KOPT-K1 (cell line): Measurements from ENCODE around the gene PMP22.

Experiments used
- H3K27ac ChIP-seq: fragments of 200-600 bp; sonication (generic); 2 replicates; pipeline ENCODE4 v1.5.1; 2016; ENCODE audit warnings: antibody characterized with exemption, mild to moderate bottlenecking, low read depth, low read length; ENCODE audit not compliant: poor library complexity, severe bottlenecking
- H3K36me3 ChIP-seq: fragments of 200-600 bp; sonication (generic); 2 replicates; pipeline ENCODE4 v1.5.1; 2017; ENCODE audit warnings: antibody characterized with exemption, mild to moderate bottlenecking, low read length, moderate library complexity; ENCODE audit not compliant: insufficient read depth
- H3K9me3 ChIP-seq: fragments of 200-600 bp; sonication (generic); 2 replicates; pipeline ENCODE4 v1.5.1; 2017; ENCODE audit warnings: antibody characterized with exemption, low read length, mild to moderate bottlenecking; ENCODE audit not compliant: insufficient read depth, poor library complexity, severe bottlenecking

Gene PMP22

DNA sequence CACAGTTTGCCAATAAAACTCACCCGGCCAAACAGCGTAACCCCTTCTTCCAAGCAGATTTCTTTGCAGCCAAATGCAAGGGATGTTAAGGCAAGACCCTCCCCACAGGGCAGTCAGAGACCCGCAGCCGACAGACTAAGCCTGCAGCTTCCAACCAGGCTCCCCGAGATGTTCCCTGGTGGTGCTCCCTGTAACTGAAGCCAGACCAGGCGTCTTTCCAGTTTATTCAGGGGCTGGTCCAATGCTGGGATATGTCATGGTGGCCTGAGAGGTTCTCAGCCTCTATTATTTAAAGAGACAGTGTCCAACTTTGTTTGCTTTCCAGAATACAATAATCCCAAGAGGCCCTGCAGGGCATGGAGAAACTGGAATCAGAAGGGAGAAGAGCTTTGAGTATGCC is at the start of gene PMP22:
PMP22 (minus strand) TSS at position 196 of the 400 bp plus-strand sequence. CDS start 4,599 bp downstream, outside the sequence.
- no peaks in the 10 kb centered on the region for H3K36me3 ChIP-seq
- H3K27ac ChIP-seq, result no peak within 1 kb of the TSS
- no peaks in the 10 kb centered on the region for H3K9me3 ChIP-seq

DNA sequence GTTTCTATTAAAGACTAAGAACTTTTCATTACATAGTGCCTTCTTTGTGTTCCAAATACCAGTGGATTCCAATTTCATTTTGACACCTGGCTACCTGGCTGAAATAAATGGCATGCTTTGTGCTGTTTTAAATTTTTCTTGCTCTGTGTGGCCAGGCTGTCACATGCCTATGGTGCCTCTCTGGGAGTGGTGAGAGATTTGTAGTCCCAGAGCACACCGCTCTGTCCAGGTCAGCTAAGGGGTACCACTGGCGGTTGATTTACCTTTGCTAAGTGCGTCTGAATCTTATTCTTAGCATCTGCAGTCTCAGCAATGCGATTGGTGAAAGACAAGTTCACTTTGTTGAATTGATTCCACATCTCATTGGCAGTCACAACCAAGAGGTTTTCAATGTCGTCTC is 46.9 kb upstream of the PMP22 start:
- H3K9me3 ChIP-seq, result peaks cover 4% of the 10 kb centered on the region
- H3K36me3 ChIP-seq, result no peaks in the 10 kb centered on the region
- H3K27ac ChIP-seq, result no peak overlapping the region

DNA sequence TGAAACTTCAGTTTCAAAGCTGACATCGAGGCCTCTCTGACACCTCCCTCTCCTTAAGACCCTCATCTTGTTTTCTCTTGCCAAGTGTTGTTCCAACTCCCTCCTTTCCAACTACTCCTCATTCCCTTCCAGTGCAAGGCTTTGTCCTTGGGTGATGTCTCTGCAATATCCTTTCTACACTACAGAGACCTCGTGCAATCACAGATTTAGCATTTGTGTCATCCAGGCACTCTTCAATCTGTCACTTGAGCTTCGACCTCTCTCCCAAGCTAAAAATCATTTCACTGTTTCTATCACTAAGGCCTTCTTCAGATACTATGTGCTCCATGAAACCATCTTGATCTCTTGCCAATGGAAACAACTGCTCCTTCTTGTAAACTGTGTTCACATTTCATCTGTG is 44.7 kb upstream of the PMP22 start:
- Histone ChIP-seq H3K9me3 (peaks cover 4% of the 10 kb centered on the region), H3K27ac (no peak overlapping the region)

DNA sequence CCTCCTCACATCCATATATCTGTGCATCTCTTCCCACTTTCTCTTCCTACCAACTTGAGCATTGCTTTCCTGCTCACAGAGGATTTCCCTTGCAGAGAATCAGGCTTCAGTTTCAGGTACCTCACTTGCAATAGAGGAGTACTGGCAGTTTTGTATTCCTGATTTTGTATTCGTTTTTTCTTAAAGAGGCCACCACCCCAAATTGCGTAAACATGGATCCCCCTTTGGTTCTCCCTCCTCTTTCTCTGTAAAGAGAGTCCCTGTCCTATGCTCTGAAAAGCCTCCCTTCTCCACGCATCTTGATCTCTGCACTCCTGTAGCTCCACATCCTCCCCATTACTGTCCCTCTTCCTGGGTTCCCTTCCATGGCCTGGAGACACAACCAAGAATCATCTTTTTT is 44.1 kb upstream of the PMP22 start:
- Histone ChIP-seq H3K36me3 (no peaks in the 10 kb centered on the region), H3K27ac (no peak overlapping the region), H3K9me3 (peaks cover 2% of the 10 kb centered on the region)

More for the DNA sequence above, 44.7 kb upstream of the PMP22 start:
- H3K36me3 ChIP-seq, result no peaks in the 10 kb centered on the region

DNA sequence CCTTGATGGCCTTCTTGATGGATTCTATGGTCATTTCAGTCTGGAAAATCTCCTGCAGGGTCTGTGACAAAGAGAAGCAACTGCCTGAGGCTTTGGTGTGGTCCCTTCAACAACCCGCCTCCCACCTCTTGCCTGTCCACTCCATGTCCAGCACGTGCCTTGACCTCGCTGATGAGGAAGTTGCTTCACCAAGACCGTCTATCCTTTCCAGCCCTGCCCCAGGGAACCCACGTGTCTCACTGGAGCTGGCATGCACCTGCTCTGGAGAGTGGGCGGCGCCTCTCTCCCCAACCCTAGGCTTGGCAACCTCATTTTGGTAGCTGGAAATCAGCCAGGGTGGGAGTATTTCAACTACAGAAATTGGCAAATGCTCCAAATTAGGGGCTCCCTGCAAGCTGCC is 43.6 kb upstream of the PMP22 start:
- H3K27ac ChIP-seq, result no peak overlapping the region
- H3K9me3 ChIP-seq, result no peaks in the 10 kb centered on the region
- H3K36me3 ChIP-seq, result no peaks in the 10 kb centered on the region

DNA sequence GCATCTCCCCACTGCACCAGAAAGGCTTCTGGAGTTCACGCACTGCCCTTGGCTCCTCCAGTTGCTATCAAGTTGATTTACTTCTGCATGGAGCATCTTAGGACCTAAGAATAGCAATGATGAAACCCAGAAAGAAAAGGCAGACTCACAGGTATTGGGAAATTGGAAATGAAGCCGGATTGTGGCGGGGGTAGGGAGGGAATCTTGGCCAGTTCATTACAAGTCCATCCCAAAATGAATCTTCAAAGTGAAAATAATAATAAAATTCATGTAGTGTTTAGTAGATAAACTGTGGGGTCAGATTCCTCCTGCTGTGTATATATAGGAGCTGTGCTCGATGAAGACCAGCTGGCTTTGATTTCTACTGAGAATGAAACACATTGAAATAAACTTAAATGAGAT is 42.6 kb upstream of the PMP22 start:
- no peak overlapping the region for H3K27ac ChIP-seq
- no peaks in the 10 kb centered on the region for H3K36me3 ChIP-seq
- H3K9me3 ChIP-seq, result no peaks in the 10 kb centered on the region

DNA sequence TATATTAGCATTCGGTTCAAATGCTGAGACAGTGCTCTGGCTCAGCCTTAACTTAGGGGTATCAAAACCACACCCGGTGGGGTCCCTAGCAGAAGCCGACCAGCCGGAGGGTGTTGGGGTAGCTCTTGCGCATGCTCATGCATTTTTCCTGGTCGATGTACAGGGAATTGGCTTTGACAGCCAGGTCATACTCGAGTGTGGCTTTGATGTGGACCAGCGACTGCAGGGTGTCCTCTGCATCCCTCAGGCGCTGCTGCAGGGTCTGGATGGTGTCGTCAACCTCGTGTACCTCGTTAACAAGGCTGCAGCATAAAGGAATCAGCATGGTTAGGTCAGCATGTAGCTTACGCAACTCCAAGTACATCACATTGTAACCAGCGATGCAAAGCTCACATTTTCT is 38.7 kb upstream of the PMP22 start:
- H3K27ac ChIP-seq, result no peak overlapping the region
- H3K9me3 ChIP-seq, result no peaks in the 10 kb centered on the region
- no peaks in the 10 kb centered on the region for H3K36me3 ChIP-seq

DNA sequence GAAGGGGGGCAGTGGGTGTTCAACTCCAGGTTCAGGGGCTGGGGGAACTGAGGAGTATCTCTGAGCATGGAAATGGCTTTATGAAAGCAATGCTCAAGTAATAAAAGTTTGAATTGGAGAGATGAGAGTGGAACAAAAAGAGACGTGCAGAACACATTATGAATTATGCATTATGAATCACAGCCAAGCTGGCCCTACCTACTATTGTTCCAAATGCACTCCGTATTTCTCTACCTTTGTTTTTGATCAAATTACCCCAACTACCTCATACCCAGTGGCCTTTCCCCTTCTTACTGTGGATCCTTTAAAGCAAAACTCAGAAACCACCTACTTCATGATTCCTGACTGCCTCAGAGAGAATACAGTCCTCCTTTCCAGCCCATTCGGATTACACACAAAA is 38.1 kb upstream of the PMP22 start:
- H3K36me3 ChIP-seq, result no peaks in the 10 kb centered on the region
- no peak overlapping the region for H3K27ac ChIP-seq
- H3K9me3 ChIP-seq, result no peaks in the 10 kb centered on the region

DNA sequence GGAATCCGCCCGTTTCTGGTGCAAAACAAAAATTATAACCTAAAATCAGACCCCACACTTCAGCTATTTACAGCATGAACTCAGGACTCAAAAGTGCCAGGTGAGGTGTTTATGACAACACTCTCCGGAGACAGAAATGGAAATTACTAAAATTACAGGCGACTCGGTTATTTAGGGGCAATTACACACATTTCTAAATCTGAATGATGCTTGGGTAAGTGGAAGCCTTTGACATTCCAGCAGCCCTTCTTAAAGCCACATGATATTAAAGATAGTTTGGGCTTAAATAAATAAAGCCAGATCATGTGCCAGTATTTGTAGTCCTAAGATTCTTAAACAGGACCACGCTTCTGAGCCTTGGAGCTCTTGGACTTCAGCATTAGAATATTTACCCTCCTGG is 36.7 kb upstream of the PMP22 start:
- H3K9me3 ChIP-seq, result no peaks in the 10 kb centered on the region
- no peaks in the 10 kb centered on the region for H3K36me3 ChIP-seq
- no peak overlapping the region for H3K27ac ChIP-seq

DNA sequence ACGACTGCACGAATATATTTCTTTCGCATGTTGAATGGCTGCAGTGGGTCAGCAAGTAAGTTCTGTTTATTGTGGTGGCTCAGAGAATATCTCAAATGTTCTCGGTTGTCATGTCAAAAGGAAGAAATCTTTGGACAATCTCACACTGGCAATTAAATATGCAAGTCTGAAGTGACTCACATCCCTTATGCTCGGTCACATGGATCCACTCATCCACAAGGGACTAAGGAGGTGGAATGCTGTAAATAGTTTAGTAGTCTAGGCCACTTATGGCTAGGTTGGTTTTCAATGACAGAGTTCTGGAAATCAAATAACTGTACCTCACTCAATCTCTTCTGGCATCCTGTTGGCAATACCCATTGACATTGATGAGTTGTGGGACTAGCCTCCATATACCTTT is 33.0 kb upstream of the PMP22 start:
- Histone ChIP-seq H3K9me3 (no peaks in the 10 kb centered on the region), H3K36me3 (no peaks in the 10 kb centered on the region), H3K27ac (no peak overlapping the region)

DNA sequence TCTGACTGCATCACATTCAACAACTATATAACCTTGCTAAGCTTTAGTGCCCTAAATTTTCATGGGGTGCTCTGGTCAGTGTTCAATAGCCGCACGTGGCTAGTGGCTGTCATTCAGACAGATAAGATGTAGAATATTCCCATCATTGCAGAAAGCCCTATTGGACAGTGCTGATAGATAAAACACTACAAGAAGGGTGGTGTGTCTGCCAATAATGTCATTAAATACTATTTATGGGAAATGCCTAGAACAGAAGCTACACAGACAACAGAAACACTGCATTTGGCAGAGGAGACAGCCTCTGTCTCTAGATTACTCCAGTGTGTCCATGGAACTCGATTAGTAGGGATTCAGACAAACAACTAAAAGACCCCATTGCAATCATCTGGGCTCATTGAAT is 28.4 kb upstream of the PMP22 start:
- Histone ChIP-seq H3K9me3 (no peaks in the 10 kb centered on the region), H3K36me3 (no peaks in the 10 kb centered on the region), H3K27ac (no peak overlapping the region)

DNA sequence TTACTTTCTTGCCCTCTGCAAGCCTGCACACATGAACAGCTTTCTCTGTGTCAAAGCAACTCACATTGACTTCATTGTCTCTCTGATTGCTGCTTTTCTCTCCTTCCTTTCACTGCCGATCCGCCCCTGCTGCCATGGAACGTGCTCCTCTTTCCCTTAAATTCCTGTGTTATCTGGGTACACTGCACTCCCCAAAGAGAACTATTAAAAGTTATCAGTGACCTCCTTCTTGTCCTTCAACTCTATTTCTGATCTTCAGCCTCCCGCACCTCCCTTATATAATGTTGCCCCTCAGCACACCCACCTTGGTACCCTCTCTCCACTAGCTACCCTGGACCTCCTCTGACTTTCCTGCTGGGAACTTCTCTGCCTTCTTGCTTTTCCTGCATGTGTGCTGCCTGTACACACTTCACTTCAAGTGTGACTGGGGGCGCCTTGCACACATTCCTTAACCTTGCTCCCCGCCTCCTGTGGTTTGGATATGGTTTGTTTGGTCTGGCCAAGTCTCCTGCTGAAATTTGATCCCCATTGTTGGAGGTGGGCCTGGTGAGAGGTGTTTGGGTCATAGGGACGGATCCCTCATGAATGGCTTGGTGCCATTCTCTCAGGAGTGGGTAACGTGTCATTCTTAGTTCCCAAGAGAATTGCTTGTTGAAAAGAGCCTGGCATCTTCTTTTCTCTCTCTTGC is 26.7 kb upstream of the PMP22 start:
- H3K27ac ChIP-seq, result no peak overlapping the region
- no peaks in the 10 kb centered on the region for H3K36me3 ChIP-seq
- no peaks in the 10 kb centered on the region for H3K9me3 ChIP-seq

DNA sequence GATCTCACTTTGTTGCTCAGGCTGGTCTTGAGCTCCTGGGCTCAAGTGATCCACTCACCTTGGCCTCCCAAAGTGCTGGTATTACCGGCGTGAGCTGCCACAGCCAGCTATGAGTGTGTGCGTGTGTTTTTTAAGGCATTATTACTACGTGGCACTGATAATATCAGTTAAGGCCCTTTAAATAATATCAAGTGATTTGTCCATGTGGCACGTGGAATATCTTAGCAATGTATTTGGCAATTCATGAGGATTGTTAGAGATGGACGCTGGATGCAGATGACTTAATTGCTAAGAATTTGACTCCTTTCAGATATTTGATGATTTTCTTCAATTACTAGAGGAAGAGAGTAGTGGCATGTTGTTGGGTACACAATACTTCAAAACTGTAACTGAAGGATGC is 25.5 kb upstream of the PMP22 start:
- Histone ChIP-seq H3K27ac (no peak overlapping the region), H3K36me3 (no peaks in the 10 kb centered on the region), H3K9me3 (no peaks in the 10 kb centered on the region)

DNA sequence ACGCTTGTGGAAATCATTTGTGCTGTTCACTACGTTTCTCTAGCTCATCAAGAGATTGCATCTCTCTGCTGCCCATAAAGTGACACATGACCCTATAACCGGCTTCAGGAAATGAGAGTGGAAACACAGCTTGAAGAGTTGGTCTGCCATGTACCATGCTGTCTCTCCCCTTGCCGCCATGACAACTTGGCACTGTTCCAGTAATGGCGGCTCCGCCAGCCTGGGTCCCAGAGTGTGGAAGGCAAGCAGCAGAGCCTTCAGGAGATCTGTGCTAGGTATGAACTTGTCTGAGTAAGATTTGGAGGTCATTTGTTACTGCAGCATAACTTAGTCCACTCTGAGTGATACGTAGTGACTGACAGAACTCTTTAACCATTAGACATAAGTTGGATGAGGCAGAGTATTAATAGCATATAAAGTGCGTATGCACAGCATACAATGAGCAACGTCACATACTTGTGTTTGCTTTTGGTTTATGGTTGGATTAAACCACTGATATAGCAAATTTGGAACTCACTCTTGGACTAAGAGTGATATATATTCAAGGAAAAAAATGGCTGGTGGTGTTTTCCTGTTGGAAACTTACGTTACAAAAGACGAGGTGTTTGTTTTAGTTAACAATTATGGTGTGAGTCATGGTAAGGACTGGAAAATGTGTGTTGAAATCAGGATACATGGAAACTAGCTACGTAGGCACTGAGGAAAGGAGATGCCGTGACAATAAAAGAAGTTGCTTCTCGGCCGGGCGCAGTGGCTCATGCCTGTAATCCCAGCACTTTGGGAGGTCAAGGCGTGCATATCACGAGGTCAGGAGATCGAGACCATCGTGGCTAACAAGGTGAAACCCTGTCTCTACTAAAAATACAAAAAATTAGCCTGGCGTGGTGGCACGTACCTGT is 24.4 kb upstream of the PMP22 start:
- Histone ChIP-seq H3K36me3 (no peaks in the 10 kb centered on the region), H3K9me3 (no peaks in the 10 kb centered on the region), H3K27ac (no peak overlapping the region)

DNA sequence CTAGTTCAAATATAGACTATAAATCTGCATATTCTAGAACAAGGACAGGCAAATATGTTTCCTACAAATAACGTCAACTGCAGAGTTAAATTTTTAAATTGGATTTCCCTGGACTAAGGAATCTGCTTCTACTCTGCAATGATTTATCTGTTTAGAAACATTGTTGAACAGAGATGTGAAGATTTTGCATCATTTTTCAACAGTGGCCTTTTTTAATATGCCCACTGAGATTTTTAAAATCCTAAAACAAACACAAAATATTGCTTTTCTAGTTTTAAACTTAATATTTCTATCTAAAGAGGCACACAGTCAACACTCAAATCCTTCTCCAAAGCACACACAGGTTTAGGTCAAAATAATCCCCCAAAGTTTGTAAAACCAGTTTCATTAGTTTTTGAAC is 23.7 kb upstream of the PMP22 start:
- Histone ChIP-seq H3K36me3 (no peaks in the 10 kb centered on the region), H3K9me3 (no peaks in the 10 kb centered on the region), H3K27ac (no peak overlapping the region)
